GM19372 (cell line): Measurements from ENCODE around the gene ANKRD9.

Experiments
- ATAC-seq: cut with Tn5 transposase; IDR thresholded peaks from one replicate; pipeline ENCODE4 v1.9.1; 2021; ENCODE audit warnings: mild to moderate bottlenecking, low read depth, moderate library complexity; ENCODE audit not compliant: unreplicated experiment

ANKRD9 gene

DNA sequence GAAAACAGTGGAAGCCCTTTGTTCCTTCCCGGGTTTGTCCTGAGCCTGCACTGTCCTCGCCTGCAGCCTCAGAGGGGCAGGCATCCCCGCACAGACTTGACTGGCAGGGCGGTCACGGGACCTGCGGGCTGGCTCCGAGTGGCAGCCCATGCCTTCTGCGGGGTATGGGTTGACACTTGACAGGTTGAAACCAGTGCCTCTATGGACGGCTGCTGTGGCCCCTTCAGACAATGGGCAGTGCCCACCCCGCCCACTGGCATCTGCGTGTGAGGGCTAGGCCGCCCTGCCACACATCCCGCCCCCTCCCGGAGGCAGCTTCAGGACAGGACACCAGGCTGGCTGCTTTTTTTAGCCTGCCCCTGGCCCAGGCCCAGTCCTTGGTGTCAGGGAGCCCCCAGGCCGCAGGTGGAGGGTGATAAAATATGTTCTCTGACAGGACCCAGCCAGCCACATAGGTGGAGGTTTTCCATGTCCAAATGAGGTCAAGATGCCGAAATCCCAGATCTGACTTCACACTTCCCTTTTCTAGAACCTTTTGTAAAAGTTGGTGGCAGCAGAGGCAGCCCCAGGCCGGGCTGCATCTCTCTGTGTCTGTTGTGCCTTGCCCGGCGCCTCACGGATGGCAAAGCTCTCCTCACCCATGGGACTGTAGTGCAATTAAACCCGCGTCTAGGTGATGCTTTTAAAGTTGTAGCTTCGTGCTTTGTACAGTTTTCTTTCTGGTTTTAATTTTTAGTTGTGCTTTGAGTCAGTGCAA is 10.0 kb downstream of the ANKRD9 start:
- no peak for ATAC-seq

DNA sequence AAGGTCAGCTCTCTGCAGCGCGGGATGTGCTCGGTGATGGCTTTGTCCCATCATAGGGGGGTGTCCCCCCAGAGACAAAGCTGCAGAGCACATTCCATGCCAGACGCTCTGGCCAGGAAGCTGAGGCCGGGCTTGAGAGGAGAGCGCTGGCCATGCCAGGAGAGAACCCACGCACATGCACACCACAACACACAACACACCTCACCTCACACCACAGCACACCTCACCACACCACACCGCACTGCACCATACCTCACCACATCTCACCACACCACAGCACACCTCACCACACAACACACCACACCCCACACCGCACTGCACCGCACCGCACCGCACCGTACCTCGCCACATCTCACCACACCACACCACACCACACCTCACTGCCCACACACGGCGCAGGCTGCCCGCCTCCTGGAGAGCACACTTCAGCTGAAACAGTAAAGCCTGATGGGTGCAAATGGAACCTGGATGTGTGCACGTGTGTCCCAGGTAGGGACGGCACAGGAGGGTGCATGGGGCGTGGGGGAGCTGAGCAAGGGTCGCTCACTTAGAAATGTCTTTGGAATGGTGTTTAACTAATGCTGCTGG is 10.8 kb downstream of the ANKRD9 start:
- no peak for ATAC-seq

DNA sequence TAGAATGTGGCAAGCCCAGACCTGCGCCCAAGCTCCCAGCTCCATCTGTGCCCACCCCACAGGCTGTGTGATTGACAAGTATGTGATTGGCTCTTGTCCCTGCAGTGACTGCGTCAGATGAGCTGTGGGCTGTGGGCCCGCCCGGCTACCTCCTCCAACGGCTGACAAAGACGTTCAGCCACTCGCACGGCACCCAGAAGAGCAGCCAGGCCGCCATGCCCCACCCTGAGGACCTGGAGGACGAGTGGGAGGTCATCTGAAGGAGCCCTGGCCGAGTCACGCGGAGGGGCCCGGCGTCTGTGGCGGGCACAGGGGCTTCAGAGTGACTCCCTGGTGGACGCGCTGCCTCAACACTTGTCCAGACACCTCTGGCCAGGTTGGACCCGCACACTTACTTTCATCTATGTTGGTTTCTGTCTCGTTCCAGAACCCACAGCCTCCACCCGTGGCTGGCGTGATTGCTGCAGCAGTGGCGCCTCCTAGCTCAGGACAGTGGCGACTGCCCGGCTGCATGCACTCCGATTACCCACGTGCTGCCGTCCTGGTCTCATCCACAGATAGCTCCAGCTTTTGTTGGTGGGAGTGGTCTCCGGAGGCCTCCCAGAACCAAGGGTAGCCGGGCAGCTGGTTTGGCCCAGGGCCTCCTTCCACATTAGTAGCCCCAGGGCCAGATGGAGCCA is 11.4 kb downstream of the ANKRD9 start:
- ATAC-seq = no peak

DNA sequence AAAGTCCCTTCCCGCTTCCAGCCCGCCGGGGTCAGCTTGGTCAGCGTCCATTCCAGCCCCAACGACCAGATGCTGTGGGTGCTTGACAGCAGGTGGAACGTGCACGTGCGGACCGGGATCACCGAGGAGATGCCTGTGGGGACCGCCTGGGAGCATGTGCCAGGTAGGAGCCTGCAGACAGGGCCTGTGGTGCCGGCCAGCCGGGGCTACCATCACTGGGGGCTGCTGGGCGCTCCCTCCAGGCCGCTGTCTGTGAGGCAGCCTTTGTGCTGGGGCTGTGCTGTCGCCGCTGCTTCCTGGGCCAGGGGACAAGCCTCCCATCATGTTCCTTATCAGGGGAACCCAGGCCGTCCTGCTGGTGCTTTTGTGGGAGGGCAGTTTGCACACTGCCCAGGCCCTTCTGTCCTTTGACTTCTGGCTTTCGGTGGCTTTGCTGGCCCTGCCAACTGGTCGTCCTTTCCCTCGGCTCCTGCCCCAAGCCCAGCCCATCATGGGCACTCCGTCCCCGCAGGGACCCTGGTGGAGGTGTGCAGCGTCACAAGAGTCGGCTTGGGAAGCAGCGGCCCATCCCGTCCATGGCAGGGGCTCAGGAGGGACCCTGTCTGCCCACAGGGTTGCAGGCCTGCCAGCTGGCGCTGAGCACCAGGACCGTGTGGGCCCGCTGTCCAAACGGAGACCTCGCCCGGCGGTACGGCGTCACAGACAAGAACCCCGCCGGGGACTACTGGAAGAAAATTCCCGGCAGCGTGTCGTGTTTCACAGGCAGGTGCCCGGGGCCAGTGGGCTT is 12.4 kb downstream of the ANKRD9 start:
- no peak for ATAC-seq

DNA sequence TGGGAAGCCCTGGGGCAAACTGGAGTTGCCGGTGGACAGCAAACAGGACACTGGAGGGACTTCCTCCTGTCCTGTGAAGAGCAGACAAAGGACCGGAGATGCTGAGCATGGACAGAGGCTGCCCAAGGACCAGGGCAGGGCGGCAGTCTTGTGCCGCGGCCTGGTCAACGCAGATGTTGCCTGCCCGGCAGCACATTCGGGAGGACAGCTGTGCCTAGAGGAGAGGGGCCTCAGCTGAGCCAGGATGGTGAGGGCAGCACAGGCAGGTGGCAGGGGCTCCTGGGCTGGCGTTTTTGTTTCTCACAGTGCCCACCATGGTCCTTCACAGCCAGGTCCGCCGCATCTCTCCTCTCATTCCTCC is 13.3 kb downstream of the ANKRD9 start:
- ATAC-seq = no peak

DNA sequence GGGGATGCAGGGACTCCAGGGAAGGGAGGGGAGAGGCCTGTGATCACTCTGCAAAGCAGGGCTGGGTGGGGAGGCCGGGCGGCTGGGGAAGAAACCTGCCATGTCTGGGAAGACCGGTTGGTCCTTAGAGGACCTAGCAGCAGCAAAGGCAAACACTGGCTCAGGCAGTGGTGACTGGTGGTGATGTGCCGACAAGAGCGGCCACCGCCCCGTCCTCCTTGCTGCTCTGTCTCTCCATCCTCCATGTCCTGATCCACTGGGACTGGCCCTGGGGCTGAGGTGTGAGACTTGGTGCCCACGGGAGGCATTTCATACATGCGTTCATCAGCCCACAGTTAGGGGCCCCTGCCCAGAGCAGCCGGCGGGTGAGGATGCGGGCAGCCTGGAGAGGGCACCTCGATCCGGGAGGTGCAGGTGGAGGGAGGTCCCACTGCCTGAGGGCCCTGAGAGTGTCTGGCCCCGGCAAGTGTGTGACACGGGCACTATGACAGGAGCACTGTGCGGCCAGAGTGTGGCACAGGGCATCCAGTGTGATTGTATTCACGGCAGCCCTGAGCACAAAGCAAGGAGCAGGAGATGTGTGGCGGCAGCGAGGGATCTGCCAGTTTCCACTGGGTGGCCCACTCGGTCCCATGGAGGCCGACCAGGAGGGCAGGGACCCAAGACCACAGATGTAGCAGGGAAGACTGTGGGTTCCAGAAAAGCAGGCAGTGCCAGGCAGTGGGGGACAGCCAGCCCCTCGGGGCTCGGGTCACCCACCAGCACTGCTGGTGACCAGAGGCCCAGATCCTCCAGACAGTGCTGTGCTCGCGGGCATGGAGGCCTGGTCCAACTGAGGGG is 13.9 kb downstream of the ANKRD9 start:
- ATAC-seq = no peak

DNA sequence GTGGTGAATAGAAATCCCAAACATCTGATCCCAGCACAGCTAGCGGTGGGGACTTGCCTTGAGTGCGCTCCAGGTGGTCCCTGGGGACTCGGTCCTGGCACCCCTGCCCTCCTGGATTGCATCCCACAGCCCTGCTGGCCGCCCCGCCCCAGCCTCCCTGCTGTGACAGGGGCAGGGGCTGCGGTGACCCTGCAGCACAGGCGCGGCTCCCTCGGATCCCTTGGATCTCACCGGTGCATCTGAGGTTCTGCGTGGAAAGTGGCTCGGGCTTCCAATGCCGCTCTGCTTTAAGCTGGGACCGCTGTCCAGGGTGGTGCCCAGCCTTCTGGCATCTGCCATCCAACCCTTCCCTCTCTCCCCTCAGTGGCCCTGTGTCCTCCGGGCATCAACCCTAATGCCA is 16.0 kb downstream of the ANKRD9 start:
- no peak for ATAC-seq

DNA sequence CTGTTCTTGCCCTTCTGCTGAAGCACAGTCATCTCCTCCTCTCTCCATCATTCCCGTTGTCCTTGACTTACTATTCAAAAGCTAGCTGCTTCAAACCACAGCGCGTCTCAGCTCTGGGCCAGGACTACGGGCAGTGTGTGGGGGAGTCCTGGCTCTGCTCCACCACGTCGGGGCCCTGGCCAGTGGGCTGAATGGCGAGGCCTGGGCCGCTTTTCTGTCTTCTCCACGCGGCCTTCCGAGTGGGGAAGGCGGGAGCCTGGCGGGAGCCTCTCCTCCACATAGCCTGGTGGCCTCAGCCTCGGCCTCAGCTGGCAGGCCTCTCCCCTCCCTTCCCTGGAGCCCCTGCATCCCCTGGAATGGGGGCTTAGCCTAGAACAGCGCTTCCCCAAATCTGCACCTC is 16.5 kb downstream of the ANKRD9 start:
- no peak for ATAC-seq

DNA sequence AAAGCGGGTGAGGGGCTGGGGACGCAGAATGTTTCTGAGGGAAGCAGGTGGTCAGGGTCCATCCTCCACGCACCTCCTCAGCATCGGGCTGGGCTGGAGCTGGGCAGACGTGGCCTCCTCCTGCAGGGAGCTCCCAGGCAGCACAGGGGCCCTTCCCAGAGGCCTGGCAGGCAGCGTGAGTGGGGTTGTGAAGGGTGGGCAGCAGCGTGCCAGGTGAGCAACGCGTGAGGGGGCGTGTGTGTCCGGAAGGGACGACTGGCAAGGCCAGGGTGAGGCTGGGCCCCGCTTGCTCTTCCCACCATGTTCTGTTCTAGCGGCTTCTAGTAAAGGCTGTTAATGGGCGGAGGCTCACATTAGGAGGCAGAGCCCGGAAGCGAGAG is 17.1 kb downstream of the ANKRD9 start:
- no peak for ATAC-seq

DNA sequence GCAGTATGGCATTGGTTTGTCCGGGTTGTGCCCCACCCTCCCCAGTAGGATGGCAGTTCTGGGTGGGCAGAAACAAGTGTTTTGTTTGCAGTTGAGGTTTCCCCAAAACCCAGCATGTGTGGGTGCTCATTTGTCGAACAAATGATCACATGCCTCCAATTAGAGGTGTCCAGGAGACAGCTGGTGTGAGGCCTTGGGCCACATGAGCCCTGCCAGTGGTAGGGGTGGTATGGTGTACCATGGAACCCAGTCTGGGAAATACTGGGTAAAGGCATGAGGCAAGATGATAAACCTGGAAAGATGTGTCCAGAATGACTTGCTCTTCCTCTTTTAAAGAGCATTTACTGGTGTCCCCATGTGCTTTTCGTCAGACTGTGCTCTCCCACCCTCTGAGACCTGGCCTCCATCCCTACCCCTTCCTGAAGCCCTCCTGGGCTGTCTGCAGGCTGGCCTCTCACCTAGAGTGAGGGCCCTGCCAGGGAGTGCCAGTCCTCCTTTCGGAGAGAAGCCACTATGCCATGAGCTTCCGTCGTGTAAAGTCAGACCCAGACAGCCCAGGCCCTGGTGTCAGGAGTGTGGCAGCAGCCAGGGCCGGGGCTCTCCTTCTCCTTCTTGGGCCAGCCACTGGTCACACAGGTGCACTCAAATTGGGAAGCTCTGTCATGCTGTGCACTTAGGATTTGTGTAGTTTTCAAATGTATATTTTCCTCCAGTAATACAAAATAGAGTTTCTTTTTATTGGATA is 17.6 kb downstream of the ANKRD9 start:
- no peak for ATAC-seq

DNA sequence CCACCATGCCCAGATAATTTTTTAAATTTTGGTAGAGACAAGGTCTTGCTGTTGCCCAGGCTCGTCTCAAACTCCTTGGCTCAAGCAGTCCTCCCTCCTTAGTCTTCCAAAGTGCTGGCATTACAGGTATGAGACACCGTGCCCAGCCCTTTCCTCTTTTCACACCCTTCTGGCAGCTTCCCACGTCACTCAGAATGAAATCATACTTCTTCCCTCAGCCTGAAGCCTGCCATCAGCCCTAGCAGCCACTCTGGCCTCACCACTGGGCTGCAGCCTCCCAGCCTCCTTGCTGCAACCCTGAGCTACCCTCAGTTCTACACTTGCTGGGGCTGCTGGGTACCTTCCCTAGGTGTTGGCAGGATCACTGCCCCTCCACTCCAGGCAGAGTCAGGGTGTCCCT is 18.2 kb downstream of the ANKRD9 start:
- no peak for ATAC-seq

DNA sequence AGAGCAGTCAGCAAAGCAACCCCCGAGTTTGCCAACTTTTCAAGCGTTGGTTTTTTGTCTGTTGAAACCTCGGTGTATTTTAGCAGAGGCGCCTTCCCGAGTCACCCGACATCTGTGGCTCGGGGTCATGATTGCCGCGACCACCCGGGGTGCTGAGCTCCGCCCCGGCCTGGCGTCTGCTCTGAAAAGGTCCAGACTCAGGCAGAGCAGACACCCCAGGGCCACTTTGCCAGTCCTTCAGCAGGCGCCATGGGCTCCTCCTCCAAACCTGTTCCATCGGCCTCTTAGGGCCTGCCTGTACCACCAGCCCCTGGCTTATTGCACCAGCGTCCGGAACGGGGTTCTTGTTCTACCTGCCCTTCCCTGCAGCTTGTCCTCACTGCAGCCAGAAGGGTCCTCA is 19.1 kb downstream of the ANKRD9 start:
- ATAC-seq = no peak

DNA sequence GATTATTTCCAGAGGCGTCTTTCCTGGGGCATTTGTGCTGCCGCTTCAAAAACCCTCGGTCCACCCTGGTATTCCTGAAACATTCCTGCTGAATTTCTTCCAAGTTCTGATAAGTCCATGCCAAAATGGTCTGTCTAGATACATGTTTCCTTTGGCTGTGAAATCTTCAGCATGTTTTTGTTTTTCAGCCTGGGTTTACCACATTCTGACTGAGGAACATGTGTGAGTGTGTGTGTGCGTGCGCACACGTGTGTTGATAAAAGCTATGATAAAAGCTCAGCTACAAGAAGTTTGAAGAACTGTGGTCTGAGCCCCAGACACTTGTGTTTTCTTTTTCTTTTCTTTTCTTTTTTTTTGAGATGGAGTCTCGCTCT is 22.4 kb downstream of the ANKRD9 start:
- no peak for ATAC-seq

DNA sequence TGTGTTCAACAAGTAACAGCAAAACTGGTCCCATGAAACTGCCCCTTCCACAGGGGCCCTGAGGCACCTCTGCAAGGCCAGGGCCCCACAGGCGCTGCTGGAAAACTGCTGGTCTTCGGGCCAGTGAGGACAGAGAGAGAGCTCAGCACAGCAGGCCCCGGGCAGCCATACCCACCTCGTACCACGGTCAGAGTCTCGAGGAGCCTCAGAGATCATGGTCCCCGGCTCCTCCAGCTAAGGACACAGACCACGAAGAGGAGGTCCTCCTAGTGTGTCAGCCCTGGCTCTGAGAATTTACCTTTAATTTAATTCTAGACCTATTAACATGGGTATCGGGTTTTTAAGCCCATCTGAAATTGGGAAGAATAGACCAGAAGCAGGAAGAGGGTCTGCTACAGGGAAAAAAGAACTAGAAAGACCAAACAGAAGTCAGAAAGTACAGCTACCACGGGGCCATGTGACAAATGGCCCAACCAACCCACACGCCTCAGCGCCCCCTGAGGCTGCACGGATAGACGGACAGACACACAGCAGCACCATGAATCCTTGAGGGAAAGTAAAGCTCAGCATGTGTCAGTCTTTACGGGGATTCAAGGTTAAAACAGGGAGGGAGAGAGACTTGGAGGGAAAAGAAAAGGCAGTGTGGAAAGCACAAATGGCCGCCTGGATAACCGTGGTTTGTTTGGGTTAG is 22.9 kb downstream of the ANKRD9 start:
- no peak for ATAC-seq

DNA sequence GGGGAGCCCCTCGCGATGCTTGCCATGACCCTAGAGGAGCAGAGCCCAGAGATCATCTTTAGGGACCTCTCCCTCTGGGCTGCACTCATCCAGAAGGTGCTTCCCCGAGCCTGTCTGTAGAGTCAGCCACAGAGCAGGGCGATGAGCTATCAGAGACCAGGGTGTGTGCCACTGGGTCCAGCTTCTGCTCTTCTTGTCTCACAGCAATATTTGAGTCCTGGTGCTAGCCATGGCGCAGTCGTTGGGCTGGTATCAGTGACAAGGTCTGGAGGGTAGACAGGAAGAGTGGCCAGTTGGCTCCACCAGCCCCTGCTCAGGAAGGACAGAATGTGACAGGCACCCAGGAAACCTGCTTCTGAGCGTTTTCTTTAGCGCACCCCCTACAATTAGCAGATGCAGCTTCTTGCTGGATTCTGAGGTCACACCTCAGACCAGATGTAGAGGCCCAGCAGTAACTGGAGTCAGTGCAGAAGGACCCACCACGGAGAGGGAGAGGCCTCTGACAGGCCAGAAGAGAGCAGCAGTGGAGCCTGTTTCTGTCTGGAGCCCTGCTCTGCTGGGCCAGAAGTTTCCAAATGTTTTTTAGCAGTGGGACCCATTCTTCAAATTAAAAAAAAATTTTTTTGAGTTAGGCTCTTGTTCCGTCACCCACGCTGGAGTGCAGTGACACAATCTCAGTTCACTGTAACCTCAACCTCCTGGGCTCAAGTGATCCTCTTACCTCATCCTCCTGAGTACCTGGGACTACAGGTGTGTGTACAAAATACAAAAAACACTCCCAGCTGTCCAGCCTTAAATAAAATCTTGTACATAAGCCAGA is 23.7 kb downstream of the ANKRD9 start:
- ATAC-seq = no peak

DNA sequence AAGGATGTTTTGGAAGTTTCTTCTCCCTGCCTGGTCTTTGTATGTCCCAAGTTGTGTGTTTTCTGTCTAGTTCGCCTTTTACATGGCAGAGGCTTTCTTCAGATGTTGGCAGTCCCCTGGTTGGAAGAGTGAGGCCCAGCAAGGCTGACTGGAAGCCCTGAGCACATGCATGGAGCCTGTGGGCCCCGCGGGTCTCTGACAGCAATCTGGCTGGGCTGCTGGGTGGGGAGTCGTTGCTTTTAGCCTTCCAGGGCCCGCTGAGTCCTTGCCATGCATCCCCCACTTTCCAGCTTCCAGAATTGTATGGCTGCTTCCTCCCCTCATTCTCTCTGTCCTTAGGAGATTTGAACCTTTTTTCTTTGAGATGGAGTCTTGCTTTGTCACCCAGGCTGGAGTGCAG is 25.3 kb downstream of the ANKRD9 start:
- no peak for ATAC-seq

DNA sequence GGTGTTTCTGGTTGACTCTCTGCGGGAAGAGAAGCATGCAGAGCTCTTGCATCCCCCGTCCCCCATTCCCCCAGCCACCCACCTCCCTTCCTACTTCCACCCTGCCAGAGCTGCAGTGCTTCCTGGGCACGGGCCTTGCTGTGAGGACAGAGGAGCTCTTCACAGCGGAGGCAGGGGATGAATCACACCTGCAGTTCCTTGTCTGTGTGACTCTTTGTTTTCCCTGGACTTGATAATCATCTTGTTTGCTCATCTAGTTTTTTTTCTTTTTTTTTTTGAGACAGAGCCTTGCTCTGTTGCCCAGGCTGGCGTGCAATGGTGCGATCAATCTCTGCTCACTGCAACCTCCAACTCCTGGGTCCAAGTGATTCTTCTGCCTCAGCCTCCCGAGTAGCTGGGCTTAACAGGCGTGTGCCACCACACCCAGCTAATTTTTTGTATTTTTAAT is 27.8 kb downstream of the ANKRD9 start:
- ATAC-seq = no peak

DNA sequence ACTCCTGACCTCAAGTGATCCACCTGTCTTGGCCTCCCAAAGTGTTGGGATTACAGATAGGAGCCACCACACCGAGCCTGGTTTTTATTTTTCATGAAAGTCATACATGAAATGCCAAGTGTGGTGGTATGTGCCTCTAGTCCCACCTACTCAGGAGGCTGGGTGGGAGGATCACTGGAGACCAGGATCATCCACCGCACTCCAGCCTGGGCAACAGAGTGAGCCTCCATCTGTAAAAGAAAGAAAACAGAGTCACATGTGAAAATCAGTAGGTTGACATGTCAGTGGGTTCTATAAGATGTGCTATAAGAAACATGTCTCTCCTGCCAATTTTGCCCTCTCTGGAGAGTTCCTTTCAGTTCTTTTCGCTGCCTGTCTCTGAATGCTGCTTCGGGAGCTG is 28.2 kb downstream of the ANKRD9 start:
- ATAC-seq = no peak
